NCI-H2227 treated with DMSO at 0.1 percent for 48 hours (cell line): ENCODE results near the gene ACSL1.
"Not testable (repeated sequence)": the region's sequence is repeated elsewhere in the genome, so short reads cannot be mapped to it uniquely, and the experiment has no call there.

ENCODE experiments used
- DNase-seq: peaks from one replicate; lab custom pipeline; 2025; lab: John Stamatoyannopoulos, UW

Gene ACSL1

DNA sequence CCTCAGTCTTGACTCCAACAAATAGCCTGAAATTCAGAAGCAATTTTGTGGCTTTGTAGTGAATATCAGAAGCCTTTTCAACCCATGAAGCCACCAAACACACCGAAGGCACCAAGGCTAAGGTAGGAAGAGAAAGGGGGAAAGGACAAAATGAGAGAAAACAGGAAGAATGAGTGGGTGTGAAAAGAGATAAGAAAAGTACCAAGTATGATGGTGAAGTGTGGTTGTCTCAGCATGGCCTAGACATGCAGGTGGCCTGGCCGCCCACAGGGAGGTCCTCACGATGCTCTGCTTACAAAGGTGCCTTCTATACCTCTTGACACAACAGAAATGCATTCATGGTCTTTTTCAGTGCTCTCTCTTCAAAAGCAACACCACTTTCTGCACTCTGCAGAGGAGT, 34.9 kb downstream of the ACSL1 start:
- no peak for DNase-seq

DNA sequence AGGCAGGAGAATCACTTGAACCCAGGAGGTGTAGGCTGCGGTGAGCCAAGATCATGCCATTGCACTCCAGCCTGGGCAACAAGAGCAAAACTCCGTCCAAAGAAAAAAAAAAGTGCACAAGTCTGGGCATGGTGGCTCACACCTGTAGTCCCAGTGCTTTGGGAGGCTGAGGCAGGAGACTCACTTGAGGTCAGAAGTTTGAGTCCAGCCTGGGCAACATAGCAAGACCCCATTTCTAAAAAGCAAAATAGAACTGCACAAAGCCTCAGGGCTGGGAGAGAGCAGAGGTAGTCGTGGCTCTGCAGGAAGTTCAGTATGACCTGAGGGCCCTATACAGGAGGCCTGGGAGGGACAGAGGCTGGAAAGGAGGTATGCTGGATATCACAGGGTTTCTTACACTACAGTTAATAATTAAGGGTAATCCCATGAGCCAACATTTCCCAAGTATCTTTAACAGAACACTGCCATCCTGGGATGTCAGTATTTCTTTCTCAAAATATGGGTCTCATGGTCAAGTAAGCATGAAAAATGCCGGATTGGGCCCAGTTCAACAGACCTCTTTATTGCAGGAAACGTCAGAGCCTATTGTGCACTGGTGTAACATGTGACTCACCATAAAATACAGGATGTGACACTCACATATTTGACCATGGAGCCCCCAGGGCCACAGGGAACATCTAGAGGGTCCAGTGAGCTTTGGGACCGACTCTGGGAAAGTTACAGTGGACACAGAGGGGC, 37.8 kb downstream of the ACSL1 start:
- no peak for DNase-seq

DNA sequence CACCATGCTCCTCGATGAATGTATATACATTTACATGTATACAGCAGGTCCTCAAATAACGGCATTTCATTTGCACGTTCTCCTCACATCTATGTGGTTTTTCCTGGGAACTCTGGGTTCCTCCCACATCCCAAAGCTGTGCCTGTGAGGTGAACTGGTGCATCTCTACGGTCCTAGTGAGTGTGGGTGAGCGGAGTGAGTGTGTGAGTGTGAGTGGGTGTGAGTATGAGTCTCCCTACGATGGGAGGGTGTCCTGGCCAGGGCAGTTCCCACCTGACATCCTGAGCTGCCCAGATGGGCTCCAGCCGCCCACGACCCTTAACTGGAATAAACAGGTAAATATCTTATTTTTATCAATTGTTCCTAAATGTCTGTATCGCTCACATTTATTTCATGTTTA, 40.0 kb downstream of the ACSL1 start:
- DNase-seq = no peak

DNA sequence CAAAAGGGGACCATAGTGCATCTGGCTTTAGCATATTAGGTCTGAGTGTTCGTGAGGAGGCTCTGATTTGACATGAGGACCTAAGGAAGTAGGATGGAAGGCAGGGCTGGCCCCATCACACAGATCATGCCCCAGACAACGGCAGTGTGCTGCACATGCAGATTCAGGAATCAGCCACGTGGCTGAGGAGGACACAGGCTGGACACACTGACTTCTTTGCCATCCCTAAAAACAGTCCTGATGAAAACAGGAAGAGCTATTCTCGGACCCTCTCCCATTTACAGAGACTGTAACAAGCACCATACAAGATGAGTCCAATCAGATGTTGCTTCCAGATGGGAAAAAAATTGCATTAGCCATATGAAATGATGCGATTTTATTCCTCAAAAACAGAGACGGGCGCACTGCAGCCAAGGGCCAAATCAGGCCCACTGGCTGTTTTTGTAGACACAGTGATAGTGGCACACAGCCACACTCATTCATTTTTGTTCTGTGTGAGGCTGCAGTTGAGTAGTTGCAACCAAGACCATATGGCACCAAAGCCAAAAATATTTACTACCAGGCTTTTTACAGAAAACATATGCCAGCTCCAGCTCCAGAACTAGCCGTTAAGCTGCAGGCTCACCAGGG, 41.0 kb downstream of the ACSL1 start:
- no peak for DNase-seq

DNA sequence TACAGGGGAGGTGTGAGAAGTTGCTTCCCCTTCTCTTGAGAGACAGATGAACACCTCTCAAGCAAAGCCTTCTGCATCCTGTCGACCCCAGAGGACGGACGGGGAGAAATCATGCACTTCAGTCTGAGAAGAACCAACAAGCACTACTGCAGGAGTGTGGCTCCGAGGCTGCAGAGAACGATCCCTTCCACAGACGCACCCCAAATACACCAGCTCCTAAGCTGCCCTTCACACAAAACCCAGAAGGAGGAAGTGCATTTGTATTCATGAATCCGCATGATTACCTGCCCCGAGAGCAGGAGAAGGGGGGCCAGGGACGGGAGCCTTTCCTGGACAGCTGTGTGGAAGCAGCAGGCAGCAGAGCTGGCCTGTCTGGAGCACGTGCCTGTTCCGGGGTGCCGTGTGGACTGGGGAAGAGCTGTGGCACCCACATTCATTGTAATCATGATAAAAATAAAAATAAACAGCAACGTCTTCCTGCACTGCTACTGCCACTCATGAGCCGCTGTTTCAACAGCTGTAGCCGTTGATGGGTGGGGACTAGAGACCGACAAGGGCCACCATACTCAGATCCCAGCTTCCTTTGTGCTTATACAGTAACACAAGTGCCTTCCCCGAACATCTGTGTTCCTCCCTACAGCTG, 42.9 kb downstream of the ACSL1 start:
- no peak for DNase-seq

DNA sequence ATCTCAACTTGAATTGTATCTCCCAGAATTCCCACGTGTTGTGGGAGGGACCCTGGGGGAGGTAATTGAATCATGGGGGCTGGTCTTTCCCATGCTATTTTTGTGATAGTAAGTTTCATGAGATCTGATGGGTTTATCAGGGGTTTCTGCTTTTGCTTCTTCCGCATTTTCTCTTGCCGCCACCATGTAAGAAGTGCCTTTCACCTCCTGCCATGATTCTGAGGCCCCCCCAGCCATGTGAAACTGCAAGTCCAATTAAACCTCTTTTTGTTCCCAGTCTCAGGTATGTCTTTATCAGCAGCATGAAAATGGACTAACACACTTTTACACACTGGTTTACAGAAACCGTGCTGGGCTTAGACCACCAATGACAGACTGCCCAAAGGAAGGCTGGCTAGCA, 46.6 kb downstream of the ACSL1 start:
- not testable (repeated sequence) for DNase-seq

DNA sequence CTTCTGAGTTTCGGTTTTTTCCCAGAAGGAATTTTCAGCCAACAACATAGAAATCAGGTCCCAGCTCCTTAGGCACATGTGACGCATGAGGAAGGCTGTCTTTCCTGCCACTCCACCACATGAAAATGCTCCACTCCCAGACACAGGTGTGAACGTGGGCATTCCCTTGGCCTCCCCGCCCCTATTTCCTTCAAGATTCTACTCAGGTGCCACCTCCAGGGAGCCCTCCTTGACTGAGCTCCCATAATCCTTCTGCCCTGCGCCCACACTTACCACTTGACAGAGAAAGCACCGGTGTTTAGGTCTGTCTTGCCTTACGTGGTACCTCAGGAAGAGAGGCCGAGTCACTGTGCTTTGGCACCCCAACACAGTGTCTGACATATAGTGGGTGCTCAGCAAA, 47.4 kb downstream of the ACSL1 start:
- DNase-seq = no peak

DNA sequence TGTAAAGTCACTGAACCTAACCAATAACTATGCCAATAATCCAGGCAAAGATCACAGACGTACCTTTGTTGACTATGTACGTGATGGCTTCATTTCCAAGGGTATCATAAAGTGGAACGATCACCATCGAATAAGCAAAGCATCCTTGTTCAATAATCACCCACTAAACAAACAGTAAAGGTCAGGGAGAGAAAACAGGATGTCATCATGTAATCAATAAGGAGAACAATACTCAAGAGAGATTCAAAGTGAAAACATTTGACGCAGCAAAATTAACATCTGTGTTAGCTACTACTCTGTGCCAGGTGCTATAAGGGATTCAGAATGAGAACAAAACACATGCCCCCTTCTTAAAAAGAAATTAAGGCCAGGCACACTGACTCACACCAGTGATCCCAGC, 48.9 kb downstream of the ACSL1 start:
- DNase-seq = no peak

DNA sequence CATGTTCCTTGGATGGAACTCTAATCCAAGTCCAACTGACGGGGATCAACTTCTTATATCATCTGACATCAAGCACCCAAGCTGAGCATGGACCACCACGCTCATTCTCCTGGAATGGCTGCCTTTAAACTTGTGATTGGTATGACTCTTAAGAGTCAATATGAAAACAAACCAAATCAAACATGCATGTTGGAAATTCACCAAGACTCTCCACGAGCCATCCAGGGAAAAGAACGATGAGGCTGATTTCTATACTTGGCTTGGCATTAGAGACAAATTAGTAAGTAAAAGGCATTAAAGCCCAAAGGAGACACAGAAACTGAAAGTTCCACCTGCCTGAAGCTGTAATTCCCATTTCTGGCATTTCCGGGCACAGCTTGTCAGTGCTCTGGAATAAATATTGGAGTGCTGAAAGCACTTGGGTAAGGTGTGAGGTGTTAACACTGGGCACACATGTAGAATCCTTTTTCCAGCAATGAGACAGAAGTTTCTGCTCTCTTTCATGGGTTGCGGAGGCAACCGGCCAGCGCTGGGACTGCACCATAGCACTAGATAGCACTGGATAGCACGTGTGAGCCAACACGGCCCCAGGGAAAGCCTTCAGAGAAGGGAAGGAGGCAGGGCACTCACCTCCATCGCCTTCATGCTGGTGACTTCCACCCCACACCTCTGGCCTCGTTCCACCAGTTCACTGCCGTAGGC, 49.8 kb downstream of the ACSL1 start:
- DNase-seq = no peak

DNA sequence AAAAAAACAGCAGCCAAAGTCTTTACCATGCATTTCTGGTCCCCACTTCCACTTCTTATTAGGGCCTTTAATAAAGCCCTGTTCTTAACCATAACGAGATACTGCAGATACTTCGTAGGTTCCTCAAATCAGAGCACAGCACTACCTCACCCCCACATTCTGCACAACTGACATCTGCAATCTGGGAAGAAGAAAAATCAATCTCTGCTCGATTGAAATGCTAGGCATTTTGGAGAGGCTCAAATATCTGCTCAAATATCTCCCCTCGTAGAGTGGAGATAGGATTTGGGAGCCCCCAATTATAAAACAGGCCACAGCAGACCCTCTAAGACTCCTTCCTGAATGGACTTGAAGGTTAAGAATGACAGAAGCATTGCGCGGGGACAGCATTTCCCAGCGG, 51.6 kb downstream of the ACSL1 start:
- DNase-seq = no peak

DNA sequence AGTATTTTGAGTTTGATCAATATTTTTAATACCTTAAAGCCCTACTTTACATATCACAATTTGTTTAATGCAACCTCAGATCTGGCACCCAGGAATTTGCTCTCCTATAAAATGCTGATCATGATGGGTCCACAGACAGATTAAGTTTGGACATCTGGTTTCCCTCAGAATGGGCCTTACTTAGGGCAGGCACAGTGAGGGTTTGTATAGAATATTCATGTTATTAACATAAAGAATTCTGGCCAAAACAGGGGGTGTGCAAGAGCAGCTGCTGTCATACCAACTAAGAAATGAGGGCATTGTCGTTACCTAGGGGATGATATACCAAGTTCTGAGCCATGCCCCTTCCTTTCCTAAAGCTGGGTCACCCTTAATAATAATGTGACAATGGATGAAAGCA, 54.4 kb downstream of the ACSL1 start:
- no peak for DNase-seq

DNA sequence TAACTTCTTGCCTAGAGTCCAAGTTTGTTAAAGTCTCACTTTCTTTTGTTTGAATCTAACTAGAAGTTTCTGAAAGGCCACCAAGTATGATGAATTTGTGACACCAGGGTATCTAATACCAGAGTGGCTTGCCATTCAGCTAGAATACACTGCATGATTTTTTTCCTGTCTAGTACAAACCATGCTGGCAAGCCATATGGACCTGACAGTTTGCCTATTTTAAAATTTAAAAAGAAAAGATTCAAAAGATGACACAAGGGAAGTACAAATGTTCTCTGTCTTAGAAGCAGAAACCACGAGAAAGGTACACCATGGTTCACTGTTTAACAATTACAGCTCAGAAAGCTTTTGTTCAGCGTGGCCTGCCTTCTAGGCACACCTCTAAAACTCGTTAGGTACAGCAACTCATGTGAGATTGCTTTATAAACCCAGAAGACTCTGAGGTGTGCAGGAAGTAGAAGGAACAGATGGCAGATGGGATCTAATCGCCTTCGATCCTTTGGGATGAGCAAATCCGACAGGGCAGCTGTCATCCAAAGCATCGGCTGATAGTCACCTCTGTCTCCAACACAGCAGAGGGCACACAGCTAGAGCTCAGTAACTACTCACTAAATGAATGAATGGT, 56.5 kb downstream of the ACSL1 start:
- no peak for DNase-seq

DNA sequence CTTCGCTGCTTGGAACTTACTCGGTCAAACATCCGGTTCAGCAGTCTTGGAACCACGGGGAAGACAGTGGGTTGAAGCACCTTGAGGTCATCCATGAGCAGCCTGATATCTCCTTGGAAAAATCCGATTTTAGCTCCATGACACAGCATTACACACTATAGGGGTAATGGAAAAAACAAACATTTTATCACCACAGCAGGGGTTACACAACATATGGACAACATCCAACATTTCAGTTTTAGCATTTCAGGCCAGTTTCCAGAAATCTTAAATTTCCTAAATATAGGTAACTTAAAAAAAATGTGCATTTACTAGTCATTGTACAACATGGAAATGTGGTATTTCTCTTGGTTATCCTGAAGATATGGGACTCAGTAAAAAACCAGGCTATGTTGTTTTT, 57.5 kb downstream of the ACSL1 start:
- no peak for DNase-seq

DNA sequence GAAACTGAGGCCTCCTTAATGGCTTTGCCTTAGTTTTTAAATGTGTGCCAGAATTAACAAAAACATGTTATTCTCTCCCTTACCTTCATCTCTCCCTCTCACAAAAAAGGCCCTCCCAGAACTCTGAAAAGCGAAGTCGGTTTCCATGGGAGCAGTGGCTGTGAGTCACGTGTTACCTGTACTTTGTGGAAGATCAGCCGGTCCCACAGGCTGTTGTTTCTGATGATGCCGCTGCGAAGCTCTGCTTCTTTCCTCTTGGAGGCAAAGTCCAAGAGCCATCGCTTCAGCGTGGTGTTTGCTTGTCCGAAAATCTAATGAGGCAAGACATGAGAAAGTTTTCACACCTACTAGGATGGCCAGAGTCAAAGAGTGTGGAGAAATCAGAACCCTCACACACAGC, 59.3 kb downstream of the ACSL1 start:
- no peak for DNase-seq

DNA sequence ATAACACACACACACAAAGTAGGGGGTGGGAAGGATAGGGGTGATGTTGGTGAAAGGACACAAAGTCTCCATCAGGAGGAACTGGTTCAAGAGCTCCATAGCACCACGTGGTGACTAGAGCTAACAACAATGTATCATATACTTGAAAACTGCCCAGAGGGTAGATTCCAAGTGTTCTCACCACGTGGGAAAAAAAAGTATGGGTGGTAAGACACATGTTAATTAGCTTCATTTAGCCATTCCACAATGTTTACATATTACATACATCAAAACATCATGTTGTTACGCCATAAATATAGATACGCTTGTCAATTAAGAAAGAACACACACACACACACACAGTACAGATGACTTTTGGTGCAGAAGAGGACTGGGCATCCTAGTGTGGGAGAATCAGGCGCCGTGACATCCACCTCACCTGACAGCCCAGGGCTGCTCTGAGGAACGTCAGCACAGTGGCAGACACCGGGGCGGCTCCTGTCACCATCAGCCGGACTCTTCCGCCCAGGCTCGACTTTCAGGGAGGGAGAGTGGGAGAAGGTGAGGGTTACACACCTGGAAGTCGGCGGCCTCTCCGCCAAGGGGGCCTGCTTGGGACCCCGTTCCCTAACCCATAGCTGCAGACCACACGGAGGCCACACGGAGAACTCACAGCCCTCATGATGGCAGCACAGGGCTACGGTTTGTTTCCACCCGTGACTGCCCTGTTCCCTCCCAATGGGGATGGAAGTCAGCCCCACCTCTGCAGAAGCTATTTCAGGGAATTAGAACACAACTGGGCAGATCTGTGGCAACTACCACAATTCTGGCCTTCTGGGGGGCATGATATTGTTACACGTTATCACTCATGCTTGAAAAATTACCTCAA, 60.1 kb downstream of the ACSL1 start:
- DNase-seq = no peak

DNA sequence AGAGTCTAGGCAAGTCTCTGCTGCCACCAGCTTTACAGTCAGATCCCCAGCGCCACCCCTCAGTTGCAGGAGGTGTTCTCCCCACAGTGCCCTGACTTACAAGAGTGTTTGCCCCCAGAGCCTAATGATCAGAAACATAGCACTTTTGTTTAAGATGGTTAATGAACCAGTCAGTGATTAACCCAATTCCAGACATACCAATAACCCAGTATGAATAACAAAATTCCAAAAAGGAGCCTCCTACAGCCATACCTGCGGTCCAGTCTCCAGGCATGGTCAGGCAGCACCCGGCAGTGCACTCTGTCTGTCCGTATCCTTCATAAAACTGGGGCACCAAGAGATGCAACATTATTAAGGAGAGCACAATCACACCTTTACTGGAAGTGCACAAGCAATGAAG, 61.2 kb downstream of the ACSL1 start:
- DNase-seq = no peak

DNA sequence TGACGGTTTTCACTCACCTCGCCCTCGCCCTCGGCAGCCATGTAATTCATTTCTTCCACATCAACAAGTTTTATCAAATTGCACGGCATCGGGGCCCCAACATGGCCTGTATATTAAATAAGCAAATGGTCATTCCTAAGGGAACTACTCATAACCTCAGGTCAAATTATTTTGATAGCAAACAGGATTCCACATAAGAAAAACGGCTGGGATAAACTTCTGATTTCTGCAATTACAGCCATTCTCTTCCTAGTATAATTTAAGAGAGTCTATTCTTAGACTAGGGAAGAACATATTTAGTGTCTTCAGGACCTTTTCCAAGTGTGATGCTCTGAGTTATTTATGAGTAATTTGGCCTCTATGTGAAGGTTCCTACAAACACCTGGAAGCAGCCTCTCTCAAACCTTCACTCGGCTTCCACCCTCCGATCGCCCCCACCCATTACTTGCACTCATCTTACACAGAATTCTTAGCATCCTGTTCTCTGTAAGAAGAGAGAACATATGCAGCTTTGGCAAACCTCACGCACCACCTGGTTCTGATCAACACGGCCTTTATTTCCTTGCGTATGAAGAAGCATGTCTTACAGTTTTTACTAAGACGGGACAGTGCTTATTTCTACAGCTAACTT, 62.5 kb downstream of the ACSL1 start:
- DNase-seq = no peak

DNA sequence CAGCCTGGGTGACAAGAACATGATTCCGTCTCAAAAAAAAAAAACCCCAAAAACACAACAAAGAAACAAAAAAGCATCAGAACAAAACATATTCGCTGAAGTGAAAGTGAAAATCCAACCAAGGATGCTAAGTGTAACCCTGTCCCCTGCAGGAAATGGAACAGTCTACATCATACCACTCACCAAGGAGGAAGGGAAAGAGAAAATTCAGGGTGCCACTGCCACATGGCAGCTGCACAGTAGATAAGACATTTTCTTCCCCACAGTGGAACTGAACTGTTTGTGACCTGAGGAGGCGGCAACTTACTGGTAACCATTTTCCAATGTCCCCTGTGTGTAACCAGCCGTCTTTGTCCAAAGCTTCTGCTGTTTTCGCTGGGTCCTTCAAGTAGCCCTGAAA, 63.7 kb downstream of the ACSL1 start:
- no peak for DNase-seq

DNA sequence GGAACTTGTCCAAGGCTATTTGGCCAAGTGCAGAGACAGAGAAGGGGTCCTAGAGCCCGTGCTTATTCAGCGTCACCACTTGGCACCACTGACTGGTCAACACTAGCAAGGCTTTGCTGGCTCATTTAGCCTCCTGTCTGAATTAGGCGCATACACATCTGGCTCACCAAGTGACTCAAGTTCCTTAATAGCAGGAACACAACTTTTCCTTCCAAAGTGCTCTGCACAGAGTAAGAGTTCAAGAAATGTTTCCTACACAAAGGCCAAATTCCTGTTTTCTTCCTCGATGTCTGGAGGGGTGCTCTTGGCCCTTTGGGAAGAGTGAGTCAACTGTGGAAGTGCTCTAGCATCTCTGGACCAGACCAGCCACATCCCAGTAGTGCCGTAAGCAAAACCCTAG, 65.1 kb downstream of the ACSL1 start:
- no peak for DNase-seq

DNA sequence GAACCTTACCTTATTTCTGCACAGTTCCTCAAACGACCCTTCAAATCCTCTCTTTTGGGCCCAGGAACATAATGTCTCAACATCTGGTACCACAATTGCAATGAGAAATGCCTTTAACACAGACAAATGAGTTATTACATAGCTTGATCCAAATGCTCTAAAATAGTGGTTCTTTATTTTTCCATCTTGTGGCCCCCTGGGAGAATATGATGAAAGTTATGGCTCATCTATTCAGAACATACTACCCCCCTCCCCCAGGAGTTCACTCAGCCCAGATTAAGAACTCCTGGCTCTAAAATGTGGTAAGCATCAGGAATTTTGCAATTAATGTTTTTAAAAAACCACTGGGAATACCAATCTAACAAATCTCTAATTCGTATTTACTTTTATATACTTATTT, 68.0 kb downstream of the ACSL1 start:
- DNase-seq = no peak

DNA sequence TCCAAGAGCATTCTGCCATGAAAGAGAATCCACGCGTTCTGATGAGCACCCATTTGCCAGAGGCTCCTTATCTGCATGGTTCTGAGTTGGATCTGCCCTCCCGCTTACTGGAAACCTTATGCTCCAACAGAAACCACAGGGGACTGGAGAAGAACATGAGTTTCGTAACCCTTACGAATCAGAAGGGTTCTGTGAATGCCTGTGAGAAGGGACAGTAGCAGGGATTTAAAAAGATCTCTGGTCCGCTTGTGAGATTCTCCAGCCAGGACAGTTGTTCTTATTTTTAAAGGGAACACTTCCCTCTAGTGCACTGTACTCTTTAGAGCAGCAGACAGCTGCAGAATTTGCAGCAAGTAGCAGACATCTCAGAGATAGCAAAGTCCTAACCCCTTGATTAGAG, 69.4 kb downstream of the ACSL1 start:
- no peak for DNase-seq
